GM18508 (cell line): ENCODE measurements around the gene BRMS1L.
"Not testable (repeated sequence)": the region's sequence is repeated elsewhere in the genome, so short reads cannot be mapped to it uniquely, and the experiment has no call there.

Experiments used
- ATAC-seq: cut with Tn5 transposase; IDR thresholded peaks from one replicate; pipeline ENCODE4 v1.9.1; 2021; ENCODE audit warnings: moderate number of reproducible peaks; ENCODE audit not compliant: insufficient read depth, unreplicated experiment

BRMS1L gene

GRCh38 chr14:35821564-35822411, 4.3 kb upstream of the BRMS1L start:
- ATAC-seq = no peak

DNA sequence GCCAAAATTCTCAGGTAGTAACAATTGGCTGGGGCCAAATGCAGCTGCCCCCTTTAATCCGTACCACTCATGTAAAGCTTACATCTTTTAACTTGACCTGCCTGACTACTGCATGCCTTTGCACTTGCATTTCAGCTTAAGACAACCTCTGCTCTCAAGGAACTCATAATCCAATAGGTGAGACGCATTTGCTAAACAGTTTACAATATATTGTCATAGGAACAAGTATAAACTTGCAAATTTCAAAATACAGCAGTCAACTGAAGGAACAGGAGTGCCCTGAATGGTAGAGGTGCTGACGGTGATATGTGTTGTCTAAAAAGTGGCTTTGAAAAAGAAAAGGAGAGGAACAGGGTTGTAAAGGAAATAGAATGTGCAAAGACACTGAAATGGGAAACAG, 3.6 kb upstream of the BRMS1L start:
- ATAC-seq = no peak

- not testable (repeated sequence) for ATAC-seq
Observed at GRCh38 chr14:35824446-35825165, 1.5 kb upstream of the BRMS1L start.

GRCh38 chr14:35825968-35826217, 245 bp upstream of the BRMS1L start:
- ATAC-seq = no peak

DNA sequence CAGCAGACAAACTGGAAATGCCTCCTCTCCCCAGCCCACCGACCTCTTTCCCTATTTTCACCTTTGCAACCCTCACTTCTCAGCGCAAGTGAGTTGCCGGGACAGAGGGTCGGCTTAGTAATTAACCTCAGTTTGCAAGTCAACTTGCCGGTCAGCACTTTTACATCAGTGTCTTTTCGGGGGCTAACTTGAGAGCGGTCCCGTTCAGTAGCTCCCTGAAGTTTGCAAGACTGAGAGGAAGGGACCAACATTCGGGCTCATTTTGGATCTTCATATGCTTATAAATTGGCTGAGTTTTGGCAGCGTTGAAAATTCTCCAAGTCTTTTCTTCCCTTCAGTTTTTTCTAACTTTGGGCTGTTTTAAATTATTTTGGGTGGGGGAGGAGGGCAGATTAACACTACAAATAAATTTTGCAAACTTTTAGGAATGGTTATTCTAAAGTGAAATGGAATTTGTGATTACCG, 846 bp downstream of the BRMS1L start:
- ATAC-seq = no peak

GRCh38 chr14:35827678-35828472, 1.7 kb downstream of the BRMS1L start:
- ATAC-seq = no peak

- no peak for ATAC-seq
Observed at GRCh38 chr14:35829449-35829848, 3.3 kb downstream of the BRMS1L start.

DNA sequence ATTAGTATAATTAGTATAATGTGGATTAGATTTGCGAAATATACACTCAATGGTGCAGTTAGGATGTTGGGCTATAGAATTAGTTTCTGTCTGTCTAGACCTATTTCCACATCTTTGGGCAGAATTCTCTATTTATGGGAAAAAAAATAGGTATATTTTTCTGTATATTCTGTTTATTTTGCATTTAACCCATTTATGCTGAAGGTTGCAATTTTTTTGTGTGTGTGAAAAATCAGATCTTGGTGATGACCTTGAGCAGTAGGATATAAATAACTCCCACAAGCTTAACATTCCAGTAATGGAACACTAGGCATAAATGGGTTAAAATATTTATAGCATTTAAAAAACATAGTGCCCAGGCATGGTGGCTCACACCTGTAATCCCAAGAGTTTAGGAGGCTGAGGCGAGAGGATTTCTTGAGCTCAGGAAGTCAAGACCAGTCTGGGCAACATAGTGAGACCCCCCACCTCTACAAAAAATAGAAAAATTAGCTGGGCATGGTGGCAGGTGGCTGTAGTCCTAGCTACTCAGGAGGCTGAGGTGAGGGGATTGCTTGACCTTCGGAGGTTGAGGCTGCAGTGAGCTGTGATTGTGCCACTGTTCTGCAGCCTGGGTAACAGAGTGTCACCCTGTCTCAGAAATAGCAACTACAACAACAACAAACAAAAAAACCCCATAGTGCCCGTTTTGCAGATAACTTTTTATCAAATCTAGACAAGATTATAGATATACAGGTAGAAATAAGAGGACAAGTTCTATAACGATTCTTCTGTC, 9.3 kb downstream of the BRMS1L start:
- ATAC-seq = no peak

DNA sequence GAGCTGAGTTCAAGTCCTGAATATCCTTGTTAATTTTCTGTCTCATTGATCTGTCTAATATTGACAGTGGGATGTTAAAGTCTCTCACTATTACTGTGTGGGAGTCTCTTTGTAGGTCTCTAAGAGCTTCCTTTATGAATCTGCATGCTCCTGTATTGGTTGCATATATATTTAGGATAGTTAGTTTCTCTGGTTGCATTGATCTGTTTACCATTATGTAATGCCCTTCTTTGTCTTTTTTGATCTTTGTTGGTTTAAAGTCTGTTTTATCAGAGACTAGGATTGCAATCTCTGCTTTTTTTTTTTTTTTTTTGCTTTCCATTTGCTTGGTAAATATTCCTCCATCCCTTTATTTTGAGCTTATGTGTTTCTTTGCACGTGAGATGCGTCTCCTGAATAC, 15.6 kb downstream of the BRMS1L start:
- ATAC-seq = not testable (repeated sequence)

GRCh38 chr14:35842245-35842644, 16.1 kb downstream of the BRMS1L start:
- not testable (repeated sequence) for ATAC-seq

GRCh38 chr14:35844494-35844893, 18.4 kb downstream of the BRMS1L start:
- no peak for ATAC-seq

- no peak for ATAC-seq
Observed at GRCh38 chr14:35847636-35848035, 21.5 kb downstream of the BRMS1L start.

- no peak for ATAC-seq
Observed at GRCh38 chr14:35849122-35849521, 23.0 kb downstream of the BRMS1L start.

GRCh38 chr14:35851823-35852222, 25.7 kb downstream of the BRMS1L start:
- ATAC-seq = no peak

GRCh38 chr14:35853225-35853624, 27.1 kb downstream of the BRMS1L start:
- ATAC-seq = no peak

- ATAC-seq = no peak
Observed at GRCh38 chr14:35854696-35855270, 28.6 kb downstream of the BRMS1L start.

GRCh38 chr14:35855876-35856481, 29.8 kb downstream of the BRMS1L start:
- ATAC-seq = peak; percentile 98

DNA sequence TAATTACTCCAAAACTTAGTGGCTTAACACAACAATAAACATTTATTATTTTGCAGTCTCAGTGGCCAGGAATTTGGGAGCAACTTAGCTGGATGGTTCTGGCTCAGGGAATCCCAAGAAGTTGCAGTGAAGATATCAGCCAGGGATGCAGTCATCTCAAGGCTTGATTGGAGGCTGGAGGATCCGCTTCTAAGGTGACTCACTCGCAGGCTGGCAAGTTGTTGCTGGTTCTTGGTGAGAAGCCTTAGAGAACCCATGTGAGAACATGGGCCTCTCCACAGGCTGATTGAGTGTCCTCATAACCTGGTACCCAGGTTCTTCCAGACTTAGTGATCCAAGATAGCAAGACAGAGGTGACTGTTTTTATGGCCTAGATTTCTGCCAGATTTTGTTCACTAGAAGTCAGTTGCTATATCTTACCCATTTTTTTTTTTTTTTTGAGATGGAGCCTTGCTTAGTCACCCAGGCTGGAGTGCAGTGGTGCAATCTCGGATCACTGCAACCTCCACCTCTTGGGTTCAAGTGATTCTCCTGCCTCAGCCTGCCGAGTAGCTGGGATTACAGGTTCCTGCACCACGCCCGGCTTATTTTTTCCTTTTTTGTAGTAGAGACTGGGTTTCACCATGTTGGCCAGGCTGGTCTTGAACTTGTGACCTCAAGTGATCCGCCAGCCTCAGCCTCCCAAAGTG, 32.5 kb downstream of the BRMS1L start:
- no peak for ATAC-seq
